GM03348 (cell line): ENCODE measurements around the gene MRNIP.

Experiments
- DNase-seq: peaks from one replicate; pipeline ENCODE4 v3.0.0; 2012; ENCODE audit warnings: low spot score

The MRNIP gene

GRCh38 chr5:179858586-179859427 lies at the start of gene MRNIP:
MRNIP (minus strand) TSS chr5:179858817; CDS start chr5:179858796, 21 bp downstream.
- DNase-seq: peak; percentile 100

- DNase-seq: peak; percentile 97
These were observed 49.1 kb upstream of the MRNIP start, which contains the start of gene TBC1D9B for GRCh38 chr5:179907556-179908324. TBC1D9B (minus strand) TSS chr5:179907897; CDS start chr5:179907821, 76 bp downstream.

- peak; percentile 72 for DNase-seq
These were observed 48.4 kb upstream of the MRNIP start for GRCh38 chr5:179906795-179907555.

- no peak for DNase-seq
These were observed 47.7 kb upstream of the MRNIP start for GRCh38 chr5:179906294-179906794.

- DNase-seq: no peak
These were observed 46.5 kb upstream of the MRNIP start for GRCh38 chr5:179905161-179905560.

- DNase-seq: no peak
These were observed 46.0 kb upstream of the MRNIP start for GRCh38 chr5:179904463-179905160.

- no peak for DNase-seq
These were observed 44.1 kb upstream of the MRNIP start for GRCh38 chr5:179902763-179903158.

- no peak for DNase-seq
These were observed 43.5 kb upstream of the MRNIP start for GRCh38 chr5:179901915-179902762.

GRCh38 chr5:179901462-179901861 lies 42.8 kb upstream of the MRNIP start:
- DNase-seq: no peak

GRCh38 chr5:179900711-179901110 lies 42.1 kb upstream of the MRNIP start:
- no peak for DNase-seq

- DNase-seq: no peak
These were observed 41.6 kb upstream of the MRNIP start for GRCh38 chr5:179900206-179900605.

GRCh38 chr5:179895861-179896260 lies 37.2 kb upstream of the MRNIP start:
- DNase-seq: no peak

- no peak for DNase-seq
These were observed 35.6 kb upstream of the MRNIP start for GRCh38 chr5:179893958-179894895.

- DNase-seq: no peak
These were observed 34.7 kb upstream of the MRNIP start for GRCh38 chr5:179893076-179893957.

GRCh38 chr5:179892255-179892654 lies 33.6 kb upstream of the MRNIP start:
- DNase-seq: no peak

- no peak for DNase-seq
These were observed 32.4 kb upstream of the MRNIP start for GRCh38 chr5:179890751-179891682.

GRCh38 chr5:179889885-179890284 lies 31.3 kb upstream of the MRNIP start:
- DNase-seq: no peak
